ENCODE data around the gene PCLO.

DNA sequence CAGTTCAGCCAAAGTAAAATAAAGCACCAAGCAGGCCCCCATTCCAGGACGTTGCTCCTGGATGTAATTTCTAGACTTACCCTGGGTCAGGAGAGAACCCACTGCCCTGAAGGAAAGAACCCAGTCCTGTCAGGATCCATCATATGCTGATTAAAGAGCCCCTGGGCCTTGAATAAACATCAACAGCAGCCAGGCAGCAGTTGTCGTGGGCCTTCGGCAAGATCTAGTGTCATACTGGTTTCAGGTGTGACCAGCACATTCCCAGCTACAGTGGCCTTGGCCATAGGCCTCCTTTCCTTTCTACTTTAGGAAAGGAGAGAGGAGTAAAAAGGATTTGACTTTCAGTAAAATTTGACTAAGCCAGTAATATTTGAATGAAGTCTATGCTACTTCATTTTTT is 430.0 kb downstream of the PCLO start:
- TF ChIP-seq EP300 (IDR thresholded peaks at IDR 0.05) (no peak), CTCF (IDR thresholded peaks at IDR 0.05) (no peak)
